Endothelial cell of umbilical vein (primary cell): Measurements from ENCODE around the gene GPR183.

Experiments
- CTCF ChIP-seq, 2 donors: IDR thresholded peaks; 1 replicate in 1 of 2; 2 replicates in 1 of 2; pipeline ENCODE4 v1.5.1; 2011; ENCODE audit warnings: low read length in 2 of 2, mild to moderate bottlenecking in 2 of 2, moderate library complexity in 2 of 2, control low read depth in 1 of 2, inconsistent platforms in 1 of 2, low read depth in 1 of 2; ENCODE audit not compliant: insufficient read depth in 1 of 2; ENCODE audit errors: extremely low read depth in 1 of 2
- GATA2 ChIP-seq: IDR thresholded peaks from 2 replicates; pipeline ENCODE4 v1.7.0; 2011; ENCODE audit warnings: low read depth, mild to moderate bottlenecking, moderate library complexity, mixed read lengths, low read length; ENCODE audit not compliant: insufficient read length, insufficient read depth
- MYC ChIP-seq: IDR thresholded peaks from one replicate; pipeline ENCODE4 v1.6.1; 2011; ENCODE audit warnings: mild to moderate bottlenecking, low read depth, low read length
- POLR2A ChIP-seq: IDR thresholded peaks from 2 replicates; pipeline ENCODE4 v1.6.1; 2012; ENCODE audit warnings: low read depth, mild to moderate bottlenecking, control low read depth, low read length
- POLR2AphosphoS5 ChIP-seq: IDR thresholded peaks from 2 replicates; pipeline ENCODE4 v1.6.1; 2012; ENCODE audit warnings: low read depth, mild to moderate bottlenecking, control low read depth, low read length, moderate library complexity; ENCODE audit not compliant: insufficient read depth

- TF ChIP-seq POLR2A (no peak), CTCF (IDR thresholded peaks at IDR 0.05; ENCODE audit: extremely low read depth in 1 of 2, insufficient read depth in 1 of 2, low read depth in 1 of 2, low read length in 2 of 2) (no peak), MYC (no peak), POLR2AphosphoS5 (no peak), GATA2 (no peak)
Observed at GRCh38 chr13:99316657-99317256, 9.6 kb upstream of the GPR183 start.
